ENCODE data around the gene ZGRF1. TPM values are rescaled to one million over a fixed set of nuclear protein-coding genes. Genes with fewer than 3 reads are reported as not detected.
"Not testable (repeated sequence)": the region's sequence is repeated elsewhere in the genome, so short reads cannot be mapped to it uniquely, and the experiment has no call there.

The ZGRF1 gene
- total RNA-seq, 4 donors from 2014 or later = 6.4 to 34.5 (median 8.1) TPM

DNA sequence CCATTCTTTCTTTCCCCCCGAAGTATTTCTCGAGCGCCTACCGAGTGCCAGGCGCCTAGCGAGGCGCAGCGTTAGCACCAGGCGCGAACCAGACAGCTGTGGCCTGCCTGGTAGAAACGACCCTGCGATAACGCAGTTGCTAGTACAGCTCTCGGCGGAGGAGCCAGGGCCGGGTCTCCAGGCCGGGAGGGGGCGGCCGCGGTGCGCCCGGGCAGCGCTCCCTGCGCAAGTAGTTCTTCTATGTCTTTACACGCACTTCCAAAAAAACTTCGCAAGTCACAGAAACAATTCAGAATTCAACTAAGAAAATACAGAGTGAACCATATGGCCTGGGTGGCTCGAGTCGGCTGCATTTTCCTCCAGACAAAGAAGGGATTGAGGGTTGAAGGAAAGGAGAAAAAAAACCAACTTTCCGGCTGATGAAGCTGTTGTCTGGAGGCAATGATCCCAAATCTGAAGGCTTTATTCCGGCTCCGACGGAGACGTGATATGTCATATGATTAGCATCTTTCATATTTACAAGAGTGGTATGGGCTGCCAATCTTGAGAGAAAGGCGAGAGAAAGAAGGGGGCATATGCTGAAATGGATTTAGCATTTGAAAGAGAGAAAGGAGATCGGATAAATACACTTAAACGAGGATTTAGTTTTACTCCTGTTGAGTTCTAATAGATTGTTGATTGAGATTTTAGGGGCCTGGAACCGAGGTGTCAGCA lies 113.5 kb downstream of the ZGRF1 start:
- TF ChIP-seq POLR2A (IDR thresholded peaks at IDR 0.05) = no peak
- TF ChIP-seq, protein P1, sequence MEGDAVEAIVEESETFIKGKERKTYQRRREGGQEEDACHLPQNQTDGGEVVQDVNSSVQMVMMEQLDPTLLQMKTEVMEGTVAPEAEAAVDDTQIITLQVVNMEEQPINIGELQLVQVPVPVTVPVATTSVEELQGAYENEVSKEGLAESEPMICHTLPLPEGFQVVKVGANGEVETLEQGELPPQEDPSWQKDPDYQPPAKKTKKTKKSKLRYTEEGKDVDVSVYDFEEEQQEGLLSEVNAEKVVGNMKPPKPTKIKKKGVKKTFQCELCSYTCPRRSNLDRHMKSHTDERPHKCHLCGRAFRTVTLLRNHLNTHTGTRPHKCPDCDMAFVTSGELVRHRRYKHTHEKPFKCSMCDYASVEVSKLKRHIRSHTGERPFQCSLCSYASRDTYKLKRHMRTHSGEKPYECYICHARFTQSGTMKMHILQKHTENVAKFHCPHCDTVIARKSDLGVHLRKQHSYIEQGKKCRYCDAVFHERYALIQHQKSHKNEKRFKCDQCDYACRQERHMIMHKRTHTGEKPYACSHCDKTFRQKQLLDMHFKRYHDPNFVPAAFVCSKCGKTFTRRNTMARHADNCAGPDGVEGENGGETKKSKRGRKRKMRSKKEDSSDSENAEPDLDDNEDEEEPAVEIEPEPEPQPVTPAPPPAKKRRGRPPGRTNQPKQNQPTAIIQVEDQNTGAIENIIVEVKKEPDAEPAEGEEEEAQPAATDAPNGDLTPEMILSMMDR (IDR thresholded peaks at IDR 0.05) = no peak
- no peak overlapping the region for H3K27ac ChIP-seq
- intact Hi-C loops (cut with DNase I; ENCODE audit: low total_unique reads) = no loop called here
- H3K36me3 ChIP-seq = no peaks in the 10 kb centered on the region
- H3K9me3 ChIP-seq = no peaks in the 10 kb centered on the region
- H3K27me3 ChIP-seq = peaks cover 10 to 68% of the 10 kb centered on the region in 2 donors
- H3K4me1 ChIP-seq = no peaks in the 10 kb centered on the region
- DNase-seq = no peak
- H3K4me3 ChIP-seq = peak overlapping the region in 1 of 2 donors; percentile 21

DNA sequence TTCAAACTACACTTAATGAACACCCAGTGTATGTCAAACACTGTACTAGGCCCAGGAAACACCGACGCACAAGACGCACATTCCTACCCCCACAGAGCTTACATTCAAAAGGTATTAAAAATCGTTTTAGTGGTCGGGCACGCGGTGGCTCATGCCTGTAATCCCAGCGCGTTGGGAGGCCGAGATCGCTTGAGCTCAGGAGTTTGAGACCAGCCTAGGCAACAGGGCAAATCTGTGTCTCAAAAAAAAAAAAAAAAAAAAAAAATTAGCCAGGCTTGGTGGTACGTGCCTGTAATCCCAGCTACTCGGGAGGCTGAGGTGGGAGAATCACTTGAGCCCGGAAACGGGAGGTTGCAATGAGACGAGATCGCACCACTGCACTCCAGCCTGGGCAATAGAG lies 114.3 kb downstream of the ZGRF1 start:
- H3K36me3 ChIP-seq; H3K9me3 ChIP-seq; H3K4me1 ChIP-seq; H3K27ac ChIP-seq; DNase-seq; H3K4me3 ChIP-seq; intact Hi-C loops (cut with DNase I; ENCODE audit: low total_unique reads): not testable (repeated sequence)
- H3K27me3 ChIP-seq = peaks cover 10 to 76% of the 10 kb centered on the region in 2 donors

DNA sequence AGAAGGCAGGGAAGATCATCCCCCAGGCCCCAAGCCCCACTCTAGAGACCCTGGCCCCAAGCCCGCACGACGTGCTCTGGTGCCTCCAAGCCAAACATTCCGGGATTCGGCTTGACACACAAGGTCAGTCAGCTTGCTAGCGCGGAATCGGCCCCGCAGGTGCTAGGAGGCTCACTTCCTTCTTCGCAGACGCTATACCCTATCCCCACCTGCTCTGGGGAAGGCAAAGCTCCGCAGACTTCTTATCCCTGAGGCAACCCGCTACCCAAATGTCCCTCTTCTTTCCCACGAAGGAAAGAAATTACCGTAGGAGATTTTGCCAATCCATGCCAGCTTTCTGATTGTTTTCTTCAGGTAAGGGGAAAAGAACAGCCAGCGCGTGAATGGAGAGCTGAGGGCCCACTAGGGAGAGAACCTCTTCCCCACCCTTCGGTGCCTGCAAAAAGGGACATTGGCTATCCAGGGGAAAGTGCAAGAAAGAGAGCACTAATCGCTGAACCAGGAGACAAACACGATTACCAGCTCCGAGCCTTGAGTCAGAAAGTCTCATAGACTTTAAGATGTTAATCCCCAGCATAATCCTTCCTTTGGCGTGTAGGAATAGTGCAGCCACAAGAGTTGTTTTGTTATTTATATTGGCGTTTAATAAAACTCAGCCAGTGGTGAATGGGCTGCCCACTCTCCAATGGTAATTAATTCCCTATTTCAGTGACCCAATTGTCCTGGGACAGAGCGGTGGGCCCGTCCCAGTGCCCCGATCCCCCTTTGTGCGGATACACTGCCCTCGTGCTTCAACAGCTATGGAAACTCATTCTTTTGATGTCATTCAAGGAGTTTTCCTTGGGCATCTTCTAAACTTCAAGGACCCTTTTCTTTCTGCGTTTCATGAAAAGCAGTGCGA lies 115.3 kb downstream of the ZGRF1 start:
- Histone ChIP-seq H3K27ac (no peak overlapping the region), H3K9me3 (no peaks in the 10 kb centered on the region), H3K27me3 (peaks cover 10 to 83% of the 10 kb centered on the region in 2 donors), H3K4me1 (peaks cover 0 to 5% of the 10 kb centered on the region in 2 donors), H3K4me3 (no peak overlapping the region), H3K36me3 (no peaks in the 10 kb centered on the region)
- TF ChIP-seq, protein P1 (IDR thresholded peaks at IDR 0.05) = no peak
- no peak for TF ChIP-seq POLR2A (IDR thresholded peaks at IDR 0.05)
- no peak for DNase-seq
- intact Hi-C loops (cut with DNase I; ENCODE audit: low total_unique reads) = no loop called here

DNA sequence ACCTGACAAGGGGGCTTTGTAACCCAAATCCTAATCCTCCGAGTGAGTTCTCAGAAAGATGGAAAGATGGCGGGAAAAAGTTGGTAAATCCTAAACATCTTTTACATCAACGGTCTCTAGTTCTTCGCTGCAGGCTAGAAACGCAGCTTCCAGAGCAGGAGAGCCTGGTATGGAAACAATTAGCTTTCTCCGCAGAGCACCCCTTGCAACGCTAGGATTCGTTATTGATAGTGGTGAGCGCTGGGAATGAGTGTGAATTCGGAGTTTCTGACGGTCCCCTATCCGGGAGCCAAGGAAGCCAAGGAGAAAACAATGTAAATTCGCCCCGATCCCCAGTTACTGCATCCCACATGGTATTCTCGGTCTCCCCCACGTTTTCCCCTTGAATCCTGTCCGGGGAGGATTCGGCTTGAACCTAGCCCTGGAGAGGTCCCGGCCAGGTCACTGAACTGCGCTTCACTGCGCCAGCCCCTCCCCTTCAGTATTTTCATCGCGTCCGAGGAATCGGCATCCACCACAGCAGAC lies 116.0 kb downstream of the ZGRF1 start:
- Histone ChIP-seq H3K4me1 (peaks cover 0 to 7% of the 10 kb centered on the region in 2 donors), H3K36me3 (no peaks in the 10 kb centered on the region), H3K27ac (no peak overlapping the region), H3K27me3 (peaks cover 10 to 83% of the 10 kb centered on the region in 2 donors), H3K9me3 (no peaks in the 10 kb centered on the region), H3K4me3 (no peak overlapping the region)
- TF ChIP-seq, protein P1 (IDR thresholded peaks at IDR 0.05) = no peak
- no peak for TF ChIP-seq POLR2A (IDR thresholded peaks at IDR 0.05)
- no peak for DNase-seq
- intact Hi-C loops (cut with DNase I; ENCODE audit: low total_unique reads) = no loop called here

DNA sequence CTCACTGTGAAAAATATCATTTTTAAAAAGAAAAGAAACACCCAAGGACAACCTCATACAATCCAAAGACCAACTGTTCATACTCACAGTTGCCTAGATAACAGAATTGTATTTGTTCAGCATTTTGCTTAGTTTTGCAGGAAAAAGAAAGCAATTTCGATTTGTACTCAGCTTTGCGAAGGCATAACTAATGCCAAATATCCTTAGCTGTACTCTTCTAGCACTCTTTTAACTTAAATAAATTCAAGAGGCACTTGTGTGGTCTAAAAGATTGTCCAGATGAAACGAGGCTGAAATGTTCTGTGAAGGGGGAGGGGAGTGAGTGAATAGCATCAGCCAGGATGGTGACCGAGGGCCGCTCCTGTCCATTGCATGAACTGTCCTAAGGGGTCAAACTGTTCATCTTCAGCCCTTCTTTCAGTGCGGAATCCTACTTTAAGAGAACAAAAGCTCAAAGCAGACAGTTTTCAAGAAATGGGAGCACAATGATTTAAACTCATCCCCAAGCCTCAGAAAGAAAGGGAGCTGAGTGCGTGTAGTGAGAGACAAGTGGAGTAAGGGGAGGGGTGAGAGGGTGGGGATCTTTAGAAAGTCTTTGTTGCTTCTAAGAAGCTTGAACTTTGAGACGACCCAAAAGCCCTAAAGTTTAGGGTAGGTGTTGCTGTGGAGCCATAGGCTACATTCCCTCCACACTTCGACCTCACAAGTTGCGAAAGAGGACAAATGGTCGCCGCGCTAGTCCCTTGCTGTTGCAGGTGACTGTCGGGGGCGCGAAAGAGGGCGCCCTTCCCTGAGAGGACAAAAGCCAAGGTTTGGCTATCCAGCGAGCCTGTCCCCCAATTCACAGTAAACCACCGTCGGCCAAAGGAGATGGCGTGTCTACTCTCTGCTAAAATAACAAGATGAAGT lies 116.8 kb downstream of the ZGRF1 start:
- no peaks in the 10 kb centered on the region for H3K9me3 ChIP-seq
- H3K4me1 ChIP-seq = peaks cover 0 to 7% of the 10 kb centered on the region in 2 donors
- intact Hi-C loops (cut with DNase I; ENCODE audit: low total_unique reads) = no loop called here
- DNase-seq = no peak
- H3K27ac ChIP-seq = no peak overlapping the region
- no peaks in the 10 kb centered on the region for H3K36me3 ChIP-seq
- TF ChIP-seq POLR2A (IDR thresholded peaks at IDR 0.05) = no peak
- TF ChIP-seq, protein P1 (IDR thresholded peaks at IDR 0.05) = no peak
- H3K27me3 ChIP-seq = peaks cover 10 to 80% of the 10 kb centered on the region in 2 donors
- H3K4me3 ChIP-seq = no peak overlapping the region

Measured in uterus (tissue), 4 donors.